Sciatic nerve (tissue), 2 donors: ENCODE results near the gene NEK1. TPM values are rescaled to one million over a fixed set of nuclear protein-coding genes. Genes with fewer than 3 reads are reported as not detected.
"Not testable (repeated sequence)": the region's sequence is repeated elsewhere in the genome, so short reads cannot be mapped to it uniquely, and the experiment has no call there.

Source experiments
- ATAC-seq: fragments of 200-7000 bp; cut with Tn5 transposase; one replicate; pipeline ENCODE4 v1.9.1; 2020; ENCODE audit warnings: mild to moderate bottlenecking, moderate library complexity
- DNase-seq: peaks from one replicate; pipeline ENCODE4 v3.0.0-alpha.2; 2020; ENCODE audit warnings: low spot score
- intact Hi-C: fragments of 100-400 bp; cut with DNase I; formaldehyde crosslinking; loops from one replicate; pipeline ENCODE4 v1.14.2; 2022
- total RNA-seq: library from RNA; stranded (reverse); fragmentation: NEBNext Ultra II Directional; extraction: Animal tissue kit (Norgen Biotek cat#: 25700); gene quantifications from one replicate; pipeline ENCODE4 v1.2.1, GENCODE V29; 2021
- donor health status: DM: no; HTN: no; CAD: no.
- donor health status: DM: no; HTN: no; CAD: no.

The NEK1 gene
- total RNA-seq, 1 donor from 2014 or later: 128 TPM

DNA sequence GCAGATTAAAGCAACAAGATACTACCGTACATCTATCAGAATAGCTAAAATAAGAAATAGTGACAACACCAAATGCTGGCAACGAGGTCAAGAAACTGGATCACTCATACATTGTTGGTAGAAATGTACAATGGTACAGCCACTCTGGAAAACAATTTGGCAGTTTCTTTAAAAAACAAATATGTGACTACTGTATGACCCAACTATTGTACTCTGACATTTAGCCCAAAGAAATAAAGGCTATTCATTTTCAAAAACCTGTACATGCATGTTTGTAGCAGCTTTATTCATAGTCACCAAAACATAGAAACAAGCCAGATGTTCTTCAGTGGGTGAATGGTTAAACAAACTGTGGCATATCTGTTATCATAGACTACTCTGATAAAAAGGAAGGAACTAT is 16.2 kb upstream of the NEK1 start:
- DNase-seq (no peak), ATAC-seq (no peak)
- intact Hi-C loops: no loop called here

GRCh38 chr4:169627307-169627706 is 14.9 kb upstream of the NEK1 start:
- ATAC-seq (no peak), DNase-seq (no peak)
- intact Hi-C loops: no loop called here

DNA sequence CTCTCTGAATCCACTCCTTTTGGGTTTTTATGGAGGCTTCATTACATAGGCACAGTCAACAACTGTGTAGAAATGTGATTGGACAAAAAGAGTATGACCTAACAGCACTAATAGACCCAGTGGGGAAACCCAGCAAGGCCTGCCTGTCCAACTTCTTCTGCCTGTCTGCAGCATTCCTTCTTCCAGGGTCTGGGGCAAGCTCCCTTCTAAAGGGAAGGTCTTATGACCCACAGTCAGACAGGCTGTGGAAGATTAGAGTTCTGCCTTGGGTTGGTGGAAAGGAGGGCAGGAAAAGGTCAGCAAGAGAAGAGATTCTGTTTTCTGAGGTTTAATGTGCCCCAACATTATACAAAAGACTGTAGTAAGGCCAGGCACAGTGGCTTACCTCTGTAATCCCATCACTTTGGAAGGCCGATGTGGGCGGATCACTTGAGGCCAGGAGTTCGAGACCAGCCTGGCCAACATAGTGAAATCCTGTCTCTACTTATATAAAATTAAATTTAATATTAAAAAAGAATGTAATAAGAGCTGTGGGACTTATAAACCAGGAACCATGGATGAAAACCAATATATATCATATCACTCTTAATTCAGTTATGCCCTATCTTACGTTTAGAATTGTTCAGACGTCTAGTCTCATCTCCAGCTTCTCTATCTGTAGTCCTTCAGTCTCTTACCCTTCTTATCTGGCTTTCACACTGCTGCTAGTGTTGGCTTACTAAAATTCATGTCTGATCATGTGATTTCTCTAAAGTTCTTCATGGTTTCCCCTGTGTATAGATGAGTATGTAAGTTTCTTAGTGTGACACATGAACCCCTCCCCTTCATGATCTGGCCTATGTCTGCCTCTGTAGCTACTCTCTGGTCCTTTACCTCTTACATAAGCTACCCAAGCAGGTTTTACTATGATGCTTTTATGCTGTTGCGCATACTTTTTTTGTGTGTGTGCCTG is 14.2 kb upstream of the NEK1 start:
- DNase-seq (no peak), ATAC-seq (no peak)
- intact Hi-C loops: no loop called here

DNA sequence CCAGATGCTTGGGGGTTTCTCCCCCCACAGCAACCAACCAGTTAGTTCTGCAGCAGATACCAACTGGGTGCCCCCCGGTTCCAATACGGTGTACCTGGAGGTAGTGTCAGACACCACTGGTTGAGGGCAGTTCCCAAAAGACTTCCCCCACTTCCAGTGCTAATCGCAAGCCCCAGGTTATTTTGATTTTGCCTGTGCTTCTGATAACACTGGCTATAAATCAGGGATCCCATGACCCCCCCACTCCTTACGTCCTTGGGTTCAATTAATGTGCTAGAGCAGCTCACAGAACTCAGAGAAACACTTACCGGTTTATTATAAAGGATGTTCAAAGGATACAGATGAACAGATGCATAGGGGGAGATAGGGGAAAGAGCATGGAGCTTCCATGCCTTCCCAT is 13.5 kb upstream of the NEK1 start:
- ATAC-seq (no peak), DNase-seq (no peak)
- intact Hi-C loops: no loop called here

DNA sequence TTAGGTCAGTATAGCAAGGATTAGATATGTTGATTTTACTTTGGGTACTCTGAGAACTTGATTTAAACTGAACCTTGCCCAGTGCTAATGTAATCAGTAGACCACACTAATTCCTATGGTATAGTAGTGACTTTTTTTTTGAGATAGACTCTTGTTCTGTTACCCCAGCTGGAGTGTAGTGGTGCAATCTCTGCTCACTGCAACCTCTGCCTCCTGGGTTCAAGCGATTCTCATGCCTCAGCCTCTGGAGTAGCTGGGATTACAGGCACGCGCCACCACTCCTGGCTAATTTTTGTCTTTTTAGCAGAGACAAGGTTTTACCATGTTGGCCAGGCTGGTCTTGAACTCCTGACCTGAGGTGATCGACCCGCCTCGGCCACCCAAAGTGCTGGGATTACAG is 11.6 kb upstream of the NEK1 start:
- ATAC-seq, intact Hi-C loops, DNase-seq: not testable (repeated sequence)

- DNase-seq: no peak
- no peak for ATAC-seq
- intact Hi-C loops: no loop called here
Measured at GRCh38 chr4:169622566-169622965, 10.2 kb upstream of the NEK1 start.

DNA sequence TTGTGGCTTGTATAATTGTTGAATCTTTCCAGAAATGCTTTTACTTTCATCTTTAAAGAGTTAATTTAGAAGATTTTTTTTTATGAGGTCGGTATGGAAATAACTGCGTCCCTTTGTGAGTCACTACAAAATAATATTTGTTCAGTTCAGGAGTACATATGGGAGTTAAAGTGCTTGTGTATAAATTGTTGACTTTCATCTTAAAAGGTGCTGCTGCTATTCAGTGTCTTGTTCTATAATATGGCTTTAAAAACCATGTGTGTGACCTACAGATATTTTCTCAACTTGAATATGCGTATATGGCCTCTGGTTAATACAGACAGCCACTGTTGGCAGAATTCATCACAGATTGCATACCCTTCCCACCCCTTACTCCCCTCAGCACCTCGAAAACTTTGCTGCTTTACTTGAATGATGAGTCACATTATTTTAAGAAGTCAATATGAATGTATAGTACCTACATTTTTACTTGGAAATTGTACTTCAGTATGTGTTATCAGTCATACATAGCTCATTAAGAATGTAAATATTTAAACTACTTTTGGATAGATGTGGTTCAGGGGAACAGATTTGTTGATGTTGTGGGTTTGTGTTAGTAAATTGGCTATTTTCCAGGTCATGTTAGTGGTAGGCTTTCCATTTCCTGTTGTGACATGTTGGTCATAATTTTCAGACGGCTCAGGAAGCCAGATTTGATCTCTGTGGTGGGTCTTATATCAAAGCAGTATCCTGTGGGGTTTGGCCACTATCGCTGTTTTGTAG is 9.5 kb upstream of the NEK1 start:
- ATAC-seq: no peak
- no peak for DNase-seq
- intact Hi-C loops: no loop called here

GRCh38 chr4:169620880-169621248 is 8.5 kb upstream of the NEK1 start:
- DNase-seq (no peak), ATAC-seq (no peak)
- intact Hi-C loops: no loop called here

DNA sequence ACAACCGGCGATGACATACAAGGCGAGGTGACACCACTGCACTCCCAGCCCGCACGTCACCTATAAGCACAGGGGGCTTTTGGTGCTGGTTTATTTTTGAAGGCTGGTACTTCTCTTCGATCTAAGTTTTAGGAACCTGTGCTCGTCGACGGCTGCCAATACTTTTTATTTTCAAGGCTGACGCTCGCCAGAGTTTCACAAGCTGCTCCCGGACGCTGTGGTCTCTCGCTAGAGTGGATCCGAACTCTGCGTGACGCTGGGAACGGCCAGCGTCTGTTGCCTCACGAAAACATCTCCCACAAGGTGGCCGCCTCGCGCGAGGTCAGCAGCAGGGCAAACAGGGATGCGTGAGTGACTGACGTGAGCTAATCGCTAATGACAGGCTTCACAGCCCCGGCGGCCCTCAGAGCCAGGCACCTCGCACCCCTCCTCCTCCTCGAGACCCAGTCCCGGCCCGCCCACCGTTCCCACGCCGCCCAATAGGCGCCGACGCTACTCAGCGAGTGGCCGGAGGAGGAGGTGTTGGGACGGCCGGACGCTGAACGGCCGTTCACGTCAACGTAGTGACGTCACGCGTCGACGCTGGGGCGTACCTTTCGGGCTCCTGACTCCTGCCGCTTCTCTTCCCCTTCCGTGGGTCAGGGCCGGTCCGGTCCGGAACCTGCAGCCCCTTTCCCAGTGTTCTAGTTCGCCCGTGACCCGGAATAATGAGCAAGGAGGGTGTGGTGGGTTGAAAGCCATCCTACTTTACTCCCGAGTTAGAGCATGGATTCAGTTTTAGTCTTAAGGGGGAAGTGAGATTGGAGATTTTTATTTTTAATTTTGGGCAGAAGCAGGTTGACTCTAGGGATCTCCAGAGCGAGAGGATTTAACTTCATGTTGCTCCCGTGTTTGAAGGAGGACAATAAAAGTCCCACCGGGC is 7.8 kb upstream of the NEK1 start, which contains the start of gene CLCN3:
CLCN3 (plus strand) TSS at position 621 of the 922 bp plus-strand sequence. CDS start 15,351 bp downstream, outside the sequence.
- peak; percentile 99 for DNase-seq
- intact Hi-C loops: no loop called here
- peak; percentile 99 for ATAC-seq

DNA sequence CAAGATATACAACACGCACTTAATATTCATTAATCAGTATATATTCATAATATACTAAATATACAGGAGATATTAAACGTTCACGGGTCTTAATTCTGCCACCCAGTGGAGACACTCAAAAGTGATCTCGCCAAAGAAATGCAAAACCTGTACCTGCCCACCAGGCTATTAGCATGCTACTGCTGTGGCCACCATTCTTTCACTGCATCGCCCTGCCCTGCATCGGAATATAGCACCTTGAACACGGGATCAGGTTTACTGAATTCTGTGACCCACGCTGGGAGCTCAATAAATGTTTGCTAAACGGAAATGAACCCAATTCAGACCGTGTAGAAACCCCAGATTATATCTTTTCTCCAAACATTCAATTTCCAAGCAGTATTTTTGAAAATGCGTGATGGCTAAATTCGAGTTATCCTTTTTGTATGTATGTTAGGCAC is 7.2 kb upstream of the NEK1 start:
- no peak for DNase-seq
- intact Hi-C loops: no loop called here
- peak; percentile 56 for ATAC-seq

- intact Hi-C loops: no loop called here
- ATAC-seq (no peak), DNase-seq (no peak)
Measured at GRCh38 chr4:169618986-169619385, 6.6 kb upstream of the NEK1 start.

DNA sequence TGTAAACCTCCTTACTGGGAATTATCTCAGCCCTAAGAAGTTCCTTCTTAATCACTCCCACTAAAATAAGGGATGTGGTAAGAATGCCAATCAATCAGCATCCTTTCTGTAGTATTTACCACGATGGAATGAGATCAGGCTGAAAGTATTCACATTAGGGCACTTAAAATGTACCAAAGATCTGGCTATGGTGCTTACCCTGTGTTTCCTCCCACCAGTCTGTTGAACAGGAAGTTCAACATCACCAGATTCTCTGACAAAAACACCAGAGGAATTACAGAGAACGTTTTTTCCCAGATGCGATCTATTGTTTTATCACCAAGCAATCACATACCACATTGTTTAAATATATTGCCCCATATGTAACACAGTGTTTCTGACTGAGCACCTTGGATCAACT is 5.9 kb upstream of the NEK1 start:
- intact Hi-C loops: no loop called here
- DNase-seq (no peak), ATAC-seq (no peak)

DNA sequence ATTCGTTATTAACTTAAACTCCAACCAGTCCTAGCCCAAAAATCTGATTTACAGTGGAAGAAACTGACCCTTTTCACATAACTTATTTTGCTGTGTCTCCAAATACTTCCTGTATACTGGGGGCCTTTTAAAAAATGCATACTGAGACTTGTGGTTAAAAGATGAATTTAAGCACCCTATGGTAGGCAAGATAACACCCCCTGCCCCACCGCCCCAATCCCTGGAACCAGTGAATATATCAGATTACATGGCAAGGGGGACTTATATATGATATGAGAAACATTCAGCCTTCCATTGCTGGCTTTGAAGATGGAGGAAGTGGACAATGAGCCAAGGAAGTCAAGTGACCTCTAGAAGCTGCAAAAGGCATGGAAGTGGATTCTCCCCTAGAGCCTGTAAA is 4.9 kb upstream of the NEK1 start:
- intact Hi-C loops: no loop called here
- ATAC-seq (no peak), DNase-seq (no peak)

DNA sequence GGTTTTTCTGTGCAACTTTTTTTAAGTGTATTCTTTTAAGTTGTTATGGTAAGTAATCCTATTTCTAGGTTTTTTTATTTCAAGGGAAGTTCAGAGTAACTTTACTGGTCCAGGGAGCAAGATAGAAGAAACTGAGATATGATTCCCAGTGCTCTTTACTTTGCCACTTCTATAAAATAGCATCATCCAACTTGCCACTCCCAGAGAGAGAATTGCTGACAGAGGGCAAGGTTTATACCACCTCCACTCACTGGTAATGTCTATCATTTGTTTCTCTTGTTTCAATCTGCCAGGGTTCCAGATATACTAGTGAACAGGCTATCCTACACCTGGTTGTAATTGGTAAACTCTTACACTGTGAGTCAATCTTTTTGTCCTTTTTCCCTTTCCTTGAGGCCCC is 4.5 kb upstream of the NEK1 start:
- intact Hi-C loops: no loop called here
- no peak for ATAC-seq
- DNase-seq: no peak

- no peak for ATAC-seq
Measured at GRCh38 chr4:169615467-169616106, 3.2 kb upstream of the NEK1 start.

DNA sequence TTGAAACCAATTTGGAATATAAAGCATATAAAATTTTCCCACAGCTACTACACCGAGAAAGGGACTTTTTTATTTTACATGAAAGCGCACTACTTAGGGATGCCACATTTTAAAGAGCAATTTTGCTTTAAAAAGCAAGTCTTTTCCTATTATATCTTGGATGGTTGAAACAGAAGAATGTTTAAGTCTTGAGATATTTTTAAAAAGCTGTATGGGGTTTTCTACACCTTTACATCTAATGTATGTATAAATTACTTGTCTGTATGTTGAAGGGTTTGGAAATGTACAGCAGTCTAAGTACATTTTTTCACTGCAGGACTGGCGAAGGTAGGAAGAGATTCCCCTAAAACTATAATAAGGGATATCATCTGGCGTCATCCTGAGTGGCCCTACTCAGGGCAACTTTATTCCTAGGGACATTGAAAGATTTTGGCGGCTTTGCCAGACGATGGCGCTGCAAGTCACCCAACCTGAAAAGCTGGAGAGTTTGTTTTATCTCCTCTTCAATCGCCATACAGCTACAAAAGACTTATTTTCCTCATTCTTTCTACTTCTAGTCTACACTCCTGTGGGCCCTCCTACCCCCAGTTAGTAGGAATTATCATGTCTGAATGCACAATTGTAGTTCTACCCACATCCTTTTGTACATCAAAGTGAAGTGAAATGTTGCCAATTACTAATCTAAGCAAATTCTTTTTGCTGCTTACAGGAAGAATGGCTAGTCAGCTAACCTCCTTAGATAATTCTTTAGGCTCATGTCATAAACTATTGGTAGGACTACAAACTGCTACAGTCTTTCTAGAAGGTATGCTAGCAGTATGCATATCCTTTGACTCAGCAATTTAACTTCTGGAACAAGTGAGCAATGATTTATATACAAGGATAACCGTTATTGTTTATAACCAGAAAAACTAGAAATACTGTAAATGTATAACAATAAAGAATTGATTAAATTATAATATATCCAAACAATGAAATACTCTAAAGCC is 782 bp upstream of the NEK1 start:
- intact Hi-C loops: no loop called here
- ATAC-seq (peak; percentile 74), DNase-seq (peak; percentile 83)

More at GRCh38 chr4:169615467-169616106, 3.2 kb upstream of the NEK1 start:
- DNase-seq: no peak
- intact Hi-C loops: no loop called here

- no peak for DNase-seq
- intact Hi-C loops: no loop called here
- no peak for ATAC-seq
Measured at GRCh38 chr4:169611157-169611556, 1.2 kb downstream of the NEK1 start.
